Body of pancreas (tissue), 4 donors: ENCODE measurements around the gene ADARB1. TPM values are rescaled to one million over a fixed set of nuclear protein-coding genes. Genes with fewer than 3 reads are reported as not detected.

ENCODE experiments used
- ATAC-seq: fragments of 150-250 bp; one replicate; pipeline ENCODE4 v1.9.1; 2016
- DNase-seq, 4 donors: peaks; one replicate each; pipeline ENCODE4 v3.0.0-alpha.2; 2019
- H3K27ac ChIP-seq, 4 donors: fragments of 200-600 bp; sonication (generic); 1 replicate in 3 of 4; 2 replicates in 1 of 4; pipeline versions ENCODE4 v1.5.1 to v1.6.1; 2016 to 2019; ENCODE audit warnings: mild to moderate bottlenecking in 1 of 4, mixed read lengths in 1 of 4, moderate library complexity in 1 of 4
- H3K27me3 ChIP-seq, 2 donors: fragments of 200-600 bp; sonication (generic); one replicate each; pipeline ENCODE4 v1.6.0; 2016; ENCODE audit warnings: mild to moderate bottlenecking in 1 of 2
- H3K36me3 ChIP-seq, 2 donors: fragments of 200-600 bp; sonication (generic); replicated peaks in 1 of 2; 2 replicates each; pipeline ENCODE4 v1.5.1; 2016; ENCODE audit warnings: low read depth in 2 of 2; ENCODE audit not compliant: insufficient read depth in 1 of 2
- H3K4me1 ChIP-seq: fragments of 200-600 bp; sonication (generic); one replicate; pipeline ENCODE4 v1.6.0; 2016
- H3K4me3 ChIP-seq, 2 donors: fragments of 200-600 bp; sonication (generic); 1 replicate in 1 of 2; 2 replicates in 1 of 2; pipeline ENCODE4 v1.5.1; 2016 to 2019
- H3K9me3 ChIP-seq, 3 donors: fragments of 200-600 bp; sonication (generic); 1 replicate in 2 of 3; 2 replicates in 1 of 3; pipeline ENCODE4 v1.5.1; 2016
- CTCF ChIP-seq, 7 experiments: fragments of 450-650 bp in 4 of 7; fragments of 200-600 bp in 3 of 7; sonication (generic) in 3 of 7; IDR thresholded peaks; one replicate each; pipeline ENCODE4 v1.5.1; 2016 to 2019; ENCODE audit warnings: antibody characterized with exemption in 7 of 7
- POLR2A ChIP-seq, 3 donors: fragments of 450-650 bp; IDR thresholded peaks; one replicate each; pipeline ENCODE4 v1.6.1; 2016; ENCODE audit warnings: antibody characterized with exemption in 3 of 3, mild to moderate bottlenecking in 2 of 3
- WGBS, 2 donors: methylation state at CpG; one replicate each; pipeline ENCODE4 v1.1.5; 2017; 5-methylcytosine and 5-hydroxymethylcytosine counted together
- intact Hi-C: fragments of 100-400 bp; cut with DNase I; formaldehyde crosslinking; loops from one replicate; pipeline ENCODE4 v1.15.1; 2023
- total RNA-seq, 2 donors: library from RNA; depleted of rRNA; stranded (reverse); fragments of >200 nt; gene quantifications; one replicate each; pipeline ENCODE4 v1.1.0, GENCODE V29; 2016

Gene ADARB1
- total RNA-seq, 2 donors from 2014 or later, result 11.4 to 11.5 TPM

DNA sequence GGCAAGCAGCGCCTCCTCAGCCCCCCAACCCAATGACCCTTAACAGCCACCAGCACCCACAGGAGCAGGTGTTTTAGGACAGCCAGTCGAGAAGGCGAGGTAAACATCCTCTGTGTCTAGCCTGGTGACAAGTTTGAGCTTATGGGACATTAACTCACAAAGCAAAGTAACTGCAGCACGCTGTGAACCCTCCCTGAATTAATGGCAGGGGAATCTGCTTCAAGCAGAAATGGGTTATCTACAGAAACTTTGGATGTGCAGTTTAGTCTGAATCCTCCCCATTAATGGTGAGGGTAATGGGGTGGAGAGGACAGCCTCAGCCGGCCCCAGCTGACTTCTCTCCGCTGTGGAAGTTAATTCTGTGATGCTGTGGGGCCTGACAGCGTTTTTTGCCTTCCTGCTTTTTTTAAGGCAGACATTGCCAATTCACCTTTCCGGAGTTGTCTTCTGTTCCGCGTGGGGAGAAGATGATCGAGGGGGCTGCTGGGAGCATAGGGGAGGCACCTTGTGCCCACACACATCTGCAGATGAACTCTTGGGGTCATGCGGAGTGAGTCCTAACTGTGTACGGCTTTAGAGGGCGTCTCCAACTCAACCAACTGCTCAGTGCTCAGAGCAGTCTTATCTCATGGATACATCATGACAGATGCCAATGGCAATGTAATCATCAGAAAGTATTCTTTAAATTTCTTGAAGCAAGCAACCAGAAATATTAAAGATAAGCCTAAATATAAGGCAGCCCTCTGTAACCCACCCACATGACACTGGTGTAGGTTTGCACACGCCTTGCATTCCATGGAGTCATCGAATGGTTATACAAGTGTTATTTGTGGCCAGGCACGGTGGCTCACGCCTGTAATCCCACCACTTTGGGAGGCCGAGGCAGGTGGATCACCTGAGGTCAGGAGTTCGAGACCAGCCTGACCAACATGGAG lies 172.3 kb downstream of the ADARB1 start:
- Histone ChIP-seq H3K9me3 (peaks cover 0 to under 1% (median 0%) of the 10 kb centered on the region in 3 donors), H3K36me3 (no peaks in the 10 kb centered on the region), H3K4me1 (peaks cover 12% of the 10 kb centered on the region), H3K4me3 (no peak overlapping the region), H3K27me3 (no peaks in the 10 kb centered on the region), H3K27ac (no peak overlapping the region)
- no peak for DNase-seq
- 60 to 70% methylated on average over 20 of the region's 20 CpGs for WGBS, 2 donors
- no peak for TF ChIP-seq CTCF (IDR thresholded peaks at IDR 0.05)
- no peak for TF ChIP-seq POLR2A (IDR thresholded peaks at IDR 0.05)
- ATAC-seq, result no peak
- intact Hi-C loops, result no loop called here

DNA sequence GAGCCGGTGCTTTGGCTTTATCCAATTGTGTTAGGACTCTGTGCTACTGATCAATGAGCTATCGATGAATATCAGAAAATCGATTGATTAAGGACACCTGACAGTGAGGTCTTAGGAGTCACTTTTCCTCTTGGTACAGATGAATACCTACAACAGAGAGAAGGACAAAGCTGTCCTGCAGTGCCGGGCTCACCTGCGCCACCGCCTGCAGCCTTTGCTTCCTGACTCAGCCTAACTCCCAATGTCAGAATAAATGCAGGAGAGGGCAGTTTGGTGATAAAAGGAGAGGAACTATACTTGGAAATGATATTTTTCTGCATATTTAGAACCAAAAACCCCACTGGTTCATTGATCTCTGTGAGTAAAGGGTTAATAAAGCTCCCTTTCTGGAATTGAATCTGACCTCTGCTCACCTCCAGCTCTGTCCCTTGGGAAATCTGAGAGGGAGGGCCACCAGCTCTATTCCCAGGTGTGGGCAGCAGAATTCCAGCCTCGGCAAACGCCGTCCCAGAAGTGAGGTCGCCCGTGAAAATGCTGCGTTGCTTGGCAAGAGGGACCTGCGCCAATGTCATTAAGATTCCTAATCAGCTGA lies 174.0 kb downstream of the ADARB1 start:
- Histone ChIP-seq H3K27ac (no peak overlapping the region), H3K27me3 (peaks cover 0 to 5% of the 10 kb centered on the region in 2 donors), H3K36me3 (no peaks in the 10 kb centered on the region), H3K4me3 (no peak overlapping the region), H3K9me3 (no peaks in the 10 kb centered on the region), H3K4me1 (peaks cover 12% of the 10 kb centered on the region)
- intact Hi-C loops, result no loop called here
- WGBS, 2 donors, result 21 to 26% methylated on average over 13 of the region's 13 CpGs
- ATAC-seq, result peak; percentile 55
- no peak for DNase-seq
- no peak for TF ChIP-seq CTCF (IDR thresholded peaks at IDR 0.05)
- TF ChIP-seq POLR2A (IDR thresholded peaks at IDR 0.05), result no peak

DNA sequence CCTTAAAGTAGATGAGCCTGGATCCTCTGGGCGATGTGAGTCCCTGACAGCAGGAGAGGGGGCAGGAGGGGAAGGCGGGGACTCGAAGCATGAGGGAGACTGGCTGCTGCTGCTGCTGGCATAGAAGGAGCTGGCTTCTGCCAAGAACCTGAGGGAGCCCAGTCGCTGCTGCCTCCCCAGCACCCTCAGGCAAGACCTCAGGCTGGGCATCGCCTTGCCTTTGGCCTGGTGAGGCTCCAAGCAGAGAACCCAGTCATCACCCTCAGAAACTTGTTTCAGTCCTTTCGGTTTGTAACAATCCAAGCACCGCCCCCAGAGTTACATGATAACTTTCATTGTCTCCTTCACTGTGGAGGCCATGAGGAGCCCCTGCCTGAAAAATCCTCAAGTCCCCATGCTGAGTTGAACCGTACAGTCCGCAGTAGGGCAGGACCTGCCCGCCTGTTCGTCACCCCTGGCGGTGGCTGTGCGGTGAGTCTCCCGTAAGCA lies 174.6 kb downstream of the ADARB1 start:
- no peak for TF ChIP-seq POLR2A (IDR thresholded peaks at IDR 0.05)
- TF ChIP-seq CTCF (IDR thresholded peaks at IDR 0.05), result no peak
- Histone ChIP-seq H3K4me3 (no peak overlapping the region), H3K9me3 (no peaks in the 10 kb centered on the region), H3K27me3 (peaks cover 0 to 8% of the 10 kb centered on the region in 2 donors), H3K36me3 (no peaks in the 10 kb centered on the region), H3K4me1 (peaks cover 12% of the 10 kb centered on the region), H3K27ac (no peak overlapping the region)
- ATAC-seq (peak; percentile 27), DNase-seq (peak in 1 of 4 donors; percentile 35)
- 41 to 48% methylated on average over 11 to 14 of the region's 14 CpGs for WGBS, 2 donors
- intact Hi-C loops, result no loop called here

DNA sequence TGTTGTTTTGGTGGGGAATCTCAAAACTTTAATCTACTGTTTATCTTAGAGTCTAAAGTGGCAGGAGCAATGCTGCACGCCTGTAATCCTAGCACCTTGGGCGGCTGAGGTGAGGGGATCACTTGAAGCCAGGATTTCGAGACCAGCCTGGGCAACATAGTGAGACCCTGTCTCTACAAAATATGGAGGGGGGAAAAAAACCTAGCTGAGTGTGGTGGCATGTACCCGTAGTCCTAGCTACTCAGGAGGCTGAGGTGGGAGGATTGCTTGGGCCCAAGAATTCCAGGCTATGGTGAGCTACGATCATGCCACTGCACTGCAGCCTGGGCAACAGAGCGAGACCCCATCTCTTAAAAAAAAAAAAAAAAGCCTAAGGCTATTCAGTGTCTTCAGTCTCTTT lies 175.2 kb downstream of the ADARB1 start:
- no peak for DNase-seq
- intact Hi-C loops, result no loop called here
- Histone ChIP-seq H3K4me3 (no peak overlapping the region), H3K4me1 (peaks cover 12% of the 10 kb centered on the region), H3K9me3 (no peaks in the 10 kb centered on the region), H3K27me3 (peaks cover 0 to 15% of the 10 kb centered on the region in 2 donors), H3K27ac (no peak overlapping the region), H3K36me3 (no peaks in the 10 kb centered on the region)
- TF ChIP-seq POLR2A (IDR thresholded peaks at IDR 0.05) (no peak), CTCF (IDR thresholded peaks at IDR 0.05) (no peak)
- 81 to 84% methylated on average over 6 of the region's 6 CpGs for WGBS, 2 donors
- ATAC-seq, result no peak
